K562 (cell line): ENCODE results near the gene NPC1. TPM values are rescaled to one million over a fixed set of nuclear protein-coding genes. Genes with fewer than 3 reads are reported as not detected.

Source experiments
- ATAC-seq: fragments of 200-7000 bp; cut with Tn5 transposase; 3 replicates; pipeline ENCODE4 v1.9.1; 2020; ENCODE audit warnings: moderate library complexity
- BruUV-seq: library from RNA; stranded (reverse); fragments of 400-500 nt; replicated peaks from 2 replicates; lab custom pipeline; 2021; lab: Mats Ljungman, UMichigan
- CTCF ChIA-PET: fragments of 300-600 bp; formaldehyde crosslinking; extraction: SDS; loops from one replicate; lab custom pipeline; 2021; ENCODE audit warnings: low intra/inter-chr PET ratio; lab: Yijun Ruan, JAX
- POLR2A ChIA-PET: fragments of 300-600, 350-650 bp; sonication (Branson Sonifier 250); formaldehyde crosslinking; extraction: SDS; loops from one replicate; lab custom pipeline; 2021; ENCODE audit warnings: antibody characterized with exemption, inconsistent platforms; lab: Yijun Ruan, JAX
- DNase-seq, 4 experiments: peaks; one replicate each; pipeline versions ENCODE4 v3.0.0 to v3.0.0-alpha.2; 2011 to 2018; ENCODE audit warnings: low spot score in 3 of 4, mixed read lengths in 3 of 4; ENCODE audit errors: extremely low read depth in 1 of 4
- FAIRE-seq: peaks from 2 replicates; lab custom pipeline; 2011; peaks lifted over from hg19 to GRCh38; lab: Jason Lieb, UNC
- H2AFZ ChIP-seq: 2 replicates; pipeline ENCODE4 v1.6.0; 2011; ENCODE audit warnings: low read depth, low read length, control low read depth, inconsistent platforms
- H3K27ac ChIP-seq: fragments of 200-600 bp; 3 replicates; pipeline ENCODE4 v1.8.0; 2011; ENCODE audit warnings: low read depth, mild to moderate bottlenecking, control low read depth, inconsistent platforms, low read length, moderate library complexity, mixed read lengths; ENCODE audit errors: extremely low read depth
- H3K27me3 ChIP-seq, 2 experiments: fragments of 300-600 bp in 1 of 2; 2 replicates in 1 of 2; 3 replicates in 1 of 2; pipeline versions ENCODE4 v1.6.0 to v1.8.0; 2011; ENCODE audit warnings: inconsistent platforms in 2 of 2, low read length in 2 of 2, mild to moderate bottlenecking in 1 of 2, mixed read lengths in 1 of 2, moderate library complexity in 1 of 2; ENCODE audit not compliant: control insufficient read depth in 2 of 2, insufficient read depth in 2 of 2
- H3K36me3 ChIP-seq: fragments of 300-600 bp; 3 replicates; pipeline ENCODE4 v1.8.0; 2011; ENCODE audit warnings: mild to moderate bottlenecking, low read length, inconsistent platforms; ENCODE audit not compliant: control insufficient read depth, insufficient read depth
- H3K4me1 ChIP-seq, 2 experiments: fragments of 200-600 bp in 1 of 2; replicated peaks in 1 of 2; 2 replicates in 1 of 2; 3 replicates in 1 of 2; pipeline versions ENCODE4 v1.5.1 to v1.8.0; 2011; ENCODE audit warnings: inconsistent platforms in 2 of 2, low read length in 2 of 2, mild to moderate bottlenecking in 1 of 2, mixed read lengths in 1 of 2, moderate library complexity in 1 of 2; ENCODE audit not compliant: control insufficient read depth in 2 of 2, insufficient read depth in 2 of 2
- H3K4me2 ChIP-seq: 2 replicates; pipeline ENCODE4 v1.6.1; 2011; ENCODE audit warnings: low read length, control low read depth, inconsistent platforms, mixed read lengths; ENCODE audit not compliant: insufficient read depth
- H3K4me3 ChIP-seq: fragments of 200-600 bp; sonication (generic), shearing (Covaris generic); 2 replicates; pipeline ENCODE4 v1.5.1; 2016; ENCODE audit warnings: control low read depth, inconsistent platforms
- H3K79me2 ChIP-seq: fragments of 200-600 bp; 3 replicates; pipeline ENCODE4 v1.8.0; 2011; ENCODE audit warnings: low read length, inconsistent platforms; ENCODE audit not compliant: control insufficient read depth, insufficient read depth
- H3K9ac ChIP-seq, 2 experiments: 2 replicates each; pipeline versions ENCODE4 v1.6.0 to v1.6.1; 2011; ENCODE audit warnings: low read depth in 2 of 2, low read length in 2 of 2, control low read depth in 1 of 2, inconsistent platforms in 1 of 2, mild to moderate bottlenecking in 1 of 2, mixed read lengths in 1 of 2; ENCODE audit not compliant: insufficient read depth in 1 of 2
- H3K9me1 ChIP-seq: one replicate; pipeline ENCODE4 v1.6.0; 2011; ENCODE audit warnings: inconsistent platforms, mild to moderate bottlenecking, low read length, moderate library complexity; ENCODE audit not compliant: control insufficient read depth, insufficient read depth
- H3K9me3 ChIP-seq: replicated peaks from 2 replicates; pipeline ENCODE4 v1.5.1; 2011; ENCODE audit warnings: low read depth, low read length, inconsistent platforms; ENCODE audit not compliant: control insufficient read depth, insufficient read depth
- H4K20me1 ChIP-seq: replicated peaks from 2 replicates; pipeline ENCODE4 v1.6.1; 2011; ENCODE audit warnings: low read length, inconsistent platforms, mixed read lengths; ENCODE audit not compliant: control insufficient read depth, insufficient read depth
- CCNT2 ChIP-seq: IDR thresholded peaks from 2 replicates; pipeline ENCODE4 v1.6.1; 2011; ENCODE audit warnings: borderline replicate concordance, low read depth, mild to moderate bottlenecking, moderate library complexity, mixed read lengths, low read length; ENCODE audit not compliant: insufficient read length; ENCODE audit errors: extremely low read depth
- HNRNPK ChIP-seq: fragments of 200-400 bp; formaldehyde crosslinking; IDR thresholded peaks from one replicate; pipeline ENCODE4 v1.6.1; 2018; ENCODE audit warnings: mild to moderate bottlenecking, low read depth, low read length; ENCODE audit not compliant: poor library complexity, severe bottlenecking
- JUNB ChIP-seq: fragments of 450-650 bp; formaldehyde crosslinking; conservative IDR thresholded peaks from 2 replicates; pipeline ENCODE4 v1.4.0; 2020; ENCODE audit warnings: mild to moderate bottlenecking
- LEF1 ChIP-seq: fragments of 450-650 bp; IDR thresholded peaks from 2 replicates; pipeline ENCODE4 v1.6.1; 2016; ENCODE audit warnings: mild to moderate bottlenecking
- NCOR1 ChIP-seq: fragments of 450-650 bp; IDR thresholded peaks from 2 replicates; pipeline ENCODE4 v1.6.1; 2016; ENCODE audit warnings: mild to moderate bottlenecking, moderate library complexity
- PCBP2 ChIP-seq: fragments of 200-400 bp; formaldehyde crosslinking; IDR thresholded peaks from 2 replicates; pipeline ENCODE4 v1.6.1; 2018; ENCODE audit warnings: low read length, low read depth, mild to moderate bottlenecking, moderate library complexity; ENCODE audit not compliant: poor library complexity, severe bottlenecking
- POLR3A ChIP-seq: IDR thresholded peaks from 2 replicates; pipeline ENCODE4 v1.6.1; 2011; ENCODE audit warnings: borderline replicate concordance, mild to moderate bottlenecking, moderate library complexity; ENCODE audit not compliant: insufficient read length, insufficient read depth; ENCODE audit errors: extremely low read depth
- POU5F1 ChIP-seq: fragments of 150-350 bp; IDR thresholded peaks from 2 replicates; pipeline ENCODE4 v1.6.1; 2014; ENCODE audit warnings: borderline replicate concordance, low read length, low read depth, mild to moderate bottlenecking; ENCODE audit not compliant: partially characterized antibody
- SNIP1 ChIP-seq: fragments of 450-650 bp; IDR thresholded peaks from 2 replicates; pipeline ENCODE4 v1.7.1; 2017; ENCODE audit warnings: low read depth, mild to moderate bottlenecking
- ZNF217 ChIP-seq: sonication (generic); formaldehyde crosslinking; IDR thresholded peaks from 2 replicates; pipeline ENCODE4 v1.8.0; 2022; ENCODE audit warnings: mild to moderate bottlenecking, missing genetic modification reagents
- ZNF384 ChIP-seq: IDR thresholded peaks from 2 replicates; pipeline ENCODE4 v1.6.1; 2012; ENCODE audit warnings: low read depth, low read length, improper control_type of control experiment
- WGBS: fragments of 100-300 bp; shearing (Covaris generic); methylation state at CpG from one replicate; pipeline ENCODE4 v1.1.6; 2016; ENCODE audit warnings: low coverage, mixed read lengths; ENCODE audit not compliant: insufficient coverage; ENCODE audit errors: missing lambda C conversion rate; 5-methylcytosine and 5-hydroxymethylcytosine counted together
- in situ Hi-C: fragments of 300-500 bp; cut with MboI; formaldehyde crosslinking; loops from 4 replicates; pipeline ENCODE4 v1.15.0; 2018; ENCODE audit warnings: inconsistent platforms, mixed read lengths
- intact Hi-C: fragments of 100-400 bp; cut with micrococcal nuclease; formaldehyde crosslinking; loops from 2 replicates; pipeline ENCODE4 v1.14.2; 2022
- polyA plus RNA-seq, 8 experiments: library from polyadenylated mRNA; depleted of rRNA in 4 of 8; stranded (reverse) in 5 of 8; unstranded in 3 of 8; fragments of >200 nt; fragmentation: Nextera tagmentation in 2 of 8; fragmentation: Illumina TruSeq in 1 of 8; extraction: Ambion mirVana in 2 of 8; extraction: Trizol in 1 of 8; gene quantifications; 2 replicates each; pipeline versions ENCODE4 v1.2.1 to v1.2.3, GENCODE V29; 2011 to 2014; ENCODE audit warnings: inconsistent platforms in 1 of 8, missing spikeins in 1 of 8
- total RNA-seq, 7 experiments: library from RNA; depleted of rRNA in 6 of 7; stranded (reverse); fragments of >200 nt in 6 of 7; fragmentation: Illumina TruSeq in 2 of 7; extraction: Trizol in 2 of 7; gene quantifications; 2 replicates each; pipeline versions ENCODE4 v1.2.1 to v1.2.3, GENCODE V29; 2011 to 2021; ENCODE audit warnings: low replicate concordance in 1 of 7
- TF ChIP-seq, protein P1 (sequence below), 2 experiments: fragments of 450-650 bp; conservative IDR thresholded peaks; 2 replicates each; pipeline ENCODE4 v1.6.1; 2017; ENCODE audit warnings: mild to moderate bottlenecking in 2 of 2, moderate library complexity in 2 of 2

Gene NPC1
- total and polyA plus RNA-seq, 9 of the 15 experiments (the other 6 are each of a cell fraction or from before 2014, with no cell fraction given), result 17.1 to 45.9 (median 27.6) TPM

DNA sequence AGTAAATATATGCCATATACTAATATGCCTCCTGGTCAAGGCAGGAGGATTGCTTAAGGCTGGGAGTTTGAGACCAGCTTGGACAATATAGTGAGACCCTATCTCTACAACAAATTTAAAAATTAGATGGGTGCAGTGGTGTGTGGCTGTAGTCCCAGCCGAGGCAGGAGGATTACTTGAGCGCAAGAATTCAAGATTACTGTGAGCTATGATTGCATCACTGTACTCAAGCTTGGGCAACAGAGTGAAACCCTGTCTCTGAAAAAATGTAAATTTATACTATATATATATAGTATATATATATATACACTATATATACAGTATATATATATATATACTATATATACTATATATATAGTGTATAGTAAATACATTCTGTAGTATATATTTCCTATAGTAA, 30.0 kb upstream of the NPC1 start:
- POLR2A ChIA-PET, result no interaction called here
- ATAC-seq, result no peak
- Histone ChIP-seq H3K27me3 (peaks cover 36 to 39% of the 10 kb centered on the region in 2 experiments), H3K9me1 (peaks cover 3% of the 10 kb centered on the region), H3K27ac (no peak overlapping the region), H3K36me3 (no peaks in the 10 kb centered on the region), H3K9ac (no peak overlapping the region), H3K4me2 (no peak overlapping the region), H3K9me3 (no peaks in the 10 kb centered on the region), H4K20me1 (peaks cover 4% of the 10 kb centered on the region; the same call in 1 of the 2 replicates), H2AFZ (no peak overlapping the region), H3K4me1 (peaks cover 0 to 8% of the 10 kb centered on the region in 2 experiments; a peak in 2 of 5 replicates), H3K4me3 (no peak overlapping the region), H3K79me2 (no peaks in the 10 kb centered on the region)
- in situ Hi-C loops, result no loop called here
- intact Hi-C loops, result no loop called here
- DNase-seq, result no peak
- TF ChIP-seq, protein P1, sequence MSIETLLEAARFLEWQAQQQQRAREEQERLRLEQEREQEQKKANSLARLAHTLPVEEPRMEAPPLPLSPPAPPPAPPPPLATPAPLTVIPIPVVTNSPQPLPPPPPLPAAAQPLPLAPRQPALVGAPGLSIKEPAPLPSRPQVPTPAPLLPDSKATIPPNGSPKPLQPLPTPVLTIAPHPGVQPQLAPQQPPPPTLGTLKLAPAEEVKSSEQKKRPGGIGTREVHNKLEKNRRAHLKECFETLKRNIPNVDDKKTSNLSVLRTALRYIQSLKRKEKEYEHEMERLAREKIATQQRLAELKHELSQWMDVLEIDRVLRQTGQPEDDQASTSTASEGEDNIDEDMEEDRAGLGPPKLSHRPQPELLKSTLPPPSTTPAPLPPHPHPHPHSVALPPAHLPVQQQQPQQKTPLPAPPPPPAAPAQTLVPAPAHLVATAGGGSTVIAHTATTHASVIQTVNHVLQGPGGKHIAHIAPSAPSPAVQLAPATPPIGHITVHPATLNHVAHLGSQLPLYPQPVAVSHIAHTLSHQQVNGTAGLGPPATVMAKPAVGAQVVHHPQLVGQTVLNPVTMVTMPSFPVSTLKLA (conservative IDR thresholded peaks at IDR 0.05), result no peak
- TF ChIP-seq ZNF384 (no peak), HNRNPK (no peak), POLR3A (no peak), NCOR1 (no peak), LEF1 (no peak), SNIP1 (no peak), PCBP2 (no peak), JUNB (CRISPR knock-in tag) (no peak), CCNT2 (no peak), ZNF217 (CRISPR knock-in tag) (no peak), POU5F1 (no peak)
- BruUV-seq, result no TSS peak
- 7% methylated on average over 2 of the region's 2 CpGs for WGBS
- CTCF ChIA-PET, result no interaction called here
- no peak for FAIRE-seq
